A673 (cell line): ENCODE measurements around the gene LBX1. TPM values are rescaled to one million over a fixed set of nuclear protein-coding genes. Genes with fewer than 3 reads are reported as not detected.

Experiments used
- BruUV-seq: library from RNA; stranded (reverse); fragments of 400-500 nt; replicated peaks from 2 replicates; lab custom pipeline; 2021; lab: Mats Ljungman, UMichigan
- CTCF ChIA-PET: fragments of 300-600 bp; sonication (Branson Sonifier 250); formaldehyde crosslinking; loops from one replicate; lab custom pipeline; 2022; ENCODE audit warnings: antibody characterized with exemption; lab: Charles Lee
- POLR2A ChIA-PET: fragments of 300-600 bp; sonication (Branson Sonifier 250); formaldehyde crosslinking; loops from one replicate; lab custom pipeline; 2022; ENCODE audit warnings: antibody characterized with exemption; ENCODE audit not compliant: low non-redundant PET; lab: Charles Lee
- DNase-seq: peaks from one replicate; pipeline ENCODE4 v3.0.0-alpha.2; 2015; ENCODE audit warnings: low spot score
- H3K27ac ChIP-seq: fragments of 200-600 bp; sonication (generic); 2 replicates; pipeline ENCODE4 v1.5.1; 2016; ENCODE audit warnings: mixed run types, low read depth, mild to moderate bottlenecking, mixed read lengths, antibody characterized with exemption, low read length; ENCODE audit not compliant: poor library complexity, severe bottlenecking
- H3K27me3 ChIP-seq: fragments of 200-600 bp; sonication (generic); replicated peaks from 2 replicates; pipeline ENCODE4 v1.6.1; 2017; ENCODE audit warnings: mixed run types, low read depth, mild to moderate bottlenecking, mixed read lengths, antibody characterized with exemption, low read length; ENCODE audit not compliant: insufficient read depth, poor library complexity
- H3K36me3 ChIP-seq: fragments of 200-600 bp; sonication (generic); 2 replicates; pipeline ENCODE4 v1.6.1; 2016; ENCODE audit warnings: mixed run types, mild to moderate bottlenecking, mixed read lengths, antibody characterized with exemption, low read length; ENCODE audit not compliant: insufficient read depth, poor library complexity, severe bottlenecking
- H3K4me1 ChIP-seq: fragments of 200-600 bp; sonication (generic); 2 replicates; pipeline ENCODE4 v1.6.1; 2017; ENCODE audit warnings: mixed run types, mild to moderate bottlenecking, mixed read lengths, antibody characterized with exemption, low read length; ENCODE audit not compliant: insufficient read depth, poor library complexity, severe bottlenecking
- H3K4me3 ChIP-seq: fragments of 200-600 bp; sonication (generic); 2 replicates; pipeline ENCODE4 v1.5.1; 2016; ENCODE audit warnings: low read depth, mixed run types, mild to moderate bottlenecking, mixed read lengths, low read length; ENCODE audit not compliant: poor library complexity, severe bottlenecking
- H3K9me3 ChIP-seq: fragments of 200-600 bp; sonication (generic); 2 replicates; pipeline ENCODE4 v1.6.1; 2016; ENCODE audit warnings: mixed run types, low read depth, mild to moderate bottlenecking, mixed read lengths, antibody characterized with exemption, low read length; ENCODE audit not compliant: poor library complexity, severe bottlenecking
- EZH2 ChIP-seq: fragments of 200-600 bp; sonication (generic); IDR thresholded peaks from 2 replicates; pipeline ENCODE4 v1.6.1; 2017; ENCODE audit warnings: borderline replicate concordance, low read depth, mild to moderate bottlenecking, mixed read lengths, antibody characterized with exemption, low read length; ENCODE audit not compliant: poor library complexity, severe bottlenecking
- intact Hi-C: fragments of 100-400 bp; cut with micrococcal nuclease; formaldehyde crosslinking; loops from one replicate; pipeline ENCODE4 v1.10.0; 2022; ENCODE audit not compliant: unreplicated experiment
- total RNA-seq: library from RNA; stranded (reverse); gene quantifications from 2 replicates; pipeline ENCODE4 v1.2.3, GENCODE V29; 2021
- TF ChIP-seq, protein P1 (sequence below): fragments of 300-800, 200-600 bp; sonication (generic); conservative IDR thresholded peaks from 2 replicates; pipeline ENCODE4 v1.5.1; 2017; ENCODE audit warnings: low read depth, mild to moderate bottlenecking, antibody characterized with exemption, low read length, moderate library complexity, mixed read lengths

LBX1 gene
- total RNA-seq, 1 experiment from 2014 or later, result not detected

DNA sequence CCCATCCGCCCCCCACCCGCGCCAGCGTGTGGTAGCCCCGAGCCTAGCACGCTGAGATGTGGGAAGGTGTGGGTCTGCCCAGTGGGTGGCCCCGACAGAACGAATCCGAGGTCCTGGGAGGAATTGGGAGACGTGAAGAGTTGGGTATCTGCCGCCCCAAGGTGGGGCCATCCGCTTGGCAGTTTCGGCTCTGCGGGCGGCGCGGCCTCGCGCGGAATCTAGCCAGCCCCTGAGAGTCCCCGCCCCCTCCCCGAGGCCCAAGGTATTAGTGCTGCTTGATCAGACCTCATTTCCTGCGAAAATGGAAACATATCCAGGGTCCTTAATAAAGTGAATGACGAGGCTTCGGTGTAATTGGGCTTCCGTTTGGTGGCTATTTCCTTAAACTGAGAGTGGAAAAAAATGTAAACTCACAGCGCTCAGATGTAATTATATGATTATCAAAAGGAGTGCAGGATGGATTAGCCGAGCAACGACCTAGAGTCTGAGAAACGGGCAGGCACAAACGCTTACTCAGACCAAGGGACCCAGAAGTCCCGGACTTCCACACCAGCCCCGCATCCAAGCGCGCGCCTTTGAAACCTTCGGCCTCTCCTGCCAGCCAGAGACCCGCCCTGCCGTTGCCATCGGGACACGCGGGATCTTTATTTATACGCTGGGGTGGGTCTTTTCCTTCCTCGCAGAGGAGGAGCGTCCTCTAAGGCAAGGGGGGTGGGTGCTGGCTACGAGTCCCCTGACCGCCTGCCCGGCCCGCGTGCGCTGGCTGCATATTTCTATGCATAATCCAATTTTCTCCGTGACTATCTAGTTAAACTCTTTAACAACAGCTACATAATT is 12.8 kb downstream of the LBX1 start:
- H3K4me1 ChIP-seq, result peaks cover 27% of the 10 kb centered on the region
- intact Hi-C loops, result loop anchor here (5.0 to 10.0 kb wide), 2 partner anchors 51 to 798 kb away; no protein-coding TSS in a partner anchor
- TF ChIP-seq, protein P1, sequence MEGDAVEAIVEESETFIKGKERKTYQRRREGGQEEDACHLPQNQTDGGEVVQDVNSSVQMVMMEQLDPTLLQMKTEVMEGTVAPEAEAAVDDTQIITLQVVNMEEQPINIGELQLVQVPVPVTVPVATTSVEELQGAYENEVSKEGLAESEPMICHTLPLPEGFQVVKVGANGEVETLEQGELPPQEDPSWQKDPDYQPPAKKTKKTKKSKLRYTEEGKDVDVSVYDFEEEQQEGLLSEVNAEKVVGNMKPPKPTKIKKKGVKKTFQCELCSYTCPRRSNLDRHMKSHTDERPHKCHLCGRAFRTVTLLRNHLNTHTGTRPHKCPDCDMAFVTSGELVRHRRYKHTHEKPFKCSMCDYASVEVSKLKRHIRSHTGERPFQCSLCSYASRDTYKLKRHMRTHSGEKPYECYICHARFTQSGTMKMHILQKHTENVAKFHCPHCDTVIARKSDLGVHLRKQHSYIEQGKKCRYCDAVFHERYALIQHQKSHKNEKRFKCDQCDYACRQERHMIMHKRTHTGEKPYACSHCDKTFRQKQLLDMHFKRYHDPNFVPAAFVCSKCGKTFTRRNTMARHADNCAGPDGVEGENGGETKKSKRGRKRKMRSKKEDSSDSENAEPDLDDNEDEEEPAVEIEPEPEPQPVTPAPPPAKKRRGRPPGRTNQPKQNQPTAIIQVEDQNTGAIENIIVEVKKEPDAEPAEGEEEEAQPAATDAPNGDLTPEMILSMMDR, result no peak
- peak; percentile 78 for TF ChIP-seq EZH2
- no peaks in the 10 kb centered on the region for H3K36me3 ChIP-seq
- H3K4me3 ChIP-seq, result peak overlapping the region; percentile 29
- H3K27ac ChIP-seq, result no peak overlapping the region
- BruUV-seq, result no TSS peak
- peaks cover 69% of the 10 kb centered on the region for H3K27me3 ChIP-seq
- DNase-seq, result peak; percentile 52
- no peaks in the 10 kb centered on the region for H3K9me3 ChIP-seq
- POLR2A ChIA-PET, result no interaction called here
- CTCF ChIA-PET, result interaction anchor here (0.7 to 1.0 kb wide), 2 partner anchors 602 to 671 kb away, joined by 3 read pairs; no protein-coding TSS in a partner anchor

DNA sequence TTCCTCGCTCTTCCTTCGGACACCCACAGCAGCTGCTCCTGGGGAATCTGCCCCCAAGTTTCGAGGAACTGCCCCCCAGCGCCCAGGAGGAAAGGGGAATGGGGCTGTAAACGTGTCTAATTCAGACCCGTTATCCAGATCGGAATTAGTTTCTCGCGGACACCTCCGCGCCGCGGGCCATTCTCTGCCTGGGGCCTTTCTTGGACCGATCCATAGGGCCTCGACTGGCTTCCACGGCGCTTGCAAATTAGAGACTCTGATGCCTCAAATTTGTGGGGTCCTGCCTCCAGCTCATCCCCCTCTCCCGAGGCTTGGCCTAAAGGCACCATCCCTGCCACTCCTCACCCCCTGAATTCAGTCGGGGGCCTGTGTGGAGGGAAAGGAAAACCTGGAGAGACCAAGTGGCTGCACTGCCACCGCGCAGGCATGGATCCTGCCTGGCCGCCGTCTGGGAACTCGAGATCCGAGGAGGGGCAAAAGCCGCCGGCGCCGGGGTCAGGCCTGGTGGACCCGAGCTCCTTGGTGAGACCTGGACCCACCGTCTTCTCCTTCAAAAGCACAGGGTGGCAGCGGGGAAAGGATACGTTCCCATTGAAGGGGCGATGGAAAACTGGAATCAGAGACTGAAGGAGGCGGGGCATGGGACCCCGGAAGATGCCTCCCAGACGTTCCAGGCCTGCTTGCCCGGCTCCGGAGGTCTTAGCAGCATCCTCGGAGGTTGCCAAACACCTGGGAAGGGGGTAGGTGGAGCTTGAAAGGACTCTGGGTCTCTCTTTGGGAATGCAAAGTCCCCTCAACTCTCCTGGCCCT is 13.7 kb downstream of the LBX1 start:
- intact Hi-C loops, result loop anchor here (1.0 to 10.0 kb wide), 4 partner anchors 52 to 799 kb away; no protein-coding TSS in a partner anchor
- CTCF ChIA-PET, result interaction anchor here (1.0 to 2.8 kb wide), 3 partner anchors 228 to 565 kb away, joined by 3 to 21 read pairs (median 12); no protein-coding TSS in a partner anchor
- no peak for DNase-seq
- Histone ChIP-seq H3K36me3 (no peaks in the 10 kb centered on the region), H3K4me1 (peaks cover 27% of the 10 kb centered on the region), H3K9me3 (no peaks in the 10 kb centered on the region), H3K27ac (no peak overlapping the region), H3K27me3 (peaks cover 65% of the 10 kb centered on the region), H3K4me3 (peak overlapping the region; percentile 29)
- no peak for TF ChIP-seq EZH2
- TF ChIP-seq, protein P1, result no peak
- BruUV-seq, result no TSS peak
- POLR2A ChIA-PET, result no interaction called here
